ENCODE results near the gene ASPHD2. TPM values are rescaled to one million over a fixed set of nuclear protein-coding genes. Genes with fewer than 3 reads are reported as not detected.

The ASPHD2 gene
- polyA plus RNA-seq, 1 of the 3 experiments (the other 2 are of a cell fraction): 2.2 TPM

- CTCF ChIA-PET: interaction anchor here (0.9 to 2.1 kb wide), 7 partner anchors 18 to 186 kb away, joined by 3 to 17 read pairs (median 5); no protein-coding TSS in a partner anchor
- Histone ChIP-seq H3K9ac (0 out of 2 replicates have a peak overlapping the region, but pooled peaks have one; percentile 12), H3K27ac (ENCODE audit: low read depth in 2 of 2, low read length in 1 of 2) (no peak overlapping the region), H3K4me3 (ENCODE audit: low read depth in 2 of 2, low read length in 1 of 2) (0 out of 4 replicates have a peak overlapping the region, but pooled peaks of 1 of the 2 experiments have one; percentile 14), H3K9me3 (no peaks in the 10 kb centered on the region), H3K4me1 (ENCODE audit: control insufficient read depth in 1 of 2, insufficient read depth in 2 of 2, low read depth in 1 of 2, low read length in 1 of 2) (peaks cover 4 to 17% of the 10 kb centered on the region in 2 experiments; a peak in 3 of 4 replicates), H4K20me1 (ENCODE audit: insufficient read depth) (no peaks in the 10 kb centered on the region), H3K79me2 (ENCODE audit: insufficient read depth) (peaks cover 59% of the 10 kb centered on the region), H3F3A (replicated peaks; ENCODE audit: insufficient read depth) (no peaks in the 10 kb centered on the region), H3K4me2 (peak overlapping the region; percentile 50; the same call in 1 of the 2 replicates), H3K36me3 (replicated peaks in 1 of 2; ENCODE audit: control insufficient read depth in 1 of 2, insufficient read depth in 2 of 2, low read length in 1 of 2) (peaks cover 13 to 21% of the 10 kb centered on the region in 2 experiments), H3K27me3 (ENCODE audit: insufficient read depth) (no peaks in the 10 kb centered on the region), H3K9me2 (no peaks in the 10 kb centered on the region), H2AFZ (ENCODE audit: low read depth) (no peak overlapping the region)
- no peak for TF ChIP-seq EP300 (IDR thresholded peaks at IDR 0.05; ENCODE audit: borderline replicate concordance in 1 of 2, low read depth in 1 of 2, low read length in 1 of 2)
- TF ChIP-seq TCF12 (IDR thresholded peaks at IDR 0.05): no peak
- no peak for TF ChIP-seq TEAD4 (IDR thresholded peaks at IDR 0.05; ENCODE audit: borderline replicate concordance, insufficient read depth)
- 75% methylated on average over 12 of the region's 12 CpGs for WGBS (ENCODE audit: low lambda C conversion rate)
- POLR2A ChIA-PET: interaction anchor here (0.6 kb wide), 2 partner anchors 13 to 74 kb away, joined by 3 to 5 read pairs; no protein-coding TSS in a partner anchor
- no peak for DNase-seq
Measured at GRCh38 chr22:26479043-26479791, 50.2 kb downstream of the ASPHD2 start.

DNA sequence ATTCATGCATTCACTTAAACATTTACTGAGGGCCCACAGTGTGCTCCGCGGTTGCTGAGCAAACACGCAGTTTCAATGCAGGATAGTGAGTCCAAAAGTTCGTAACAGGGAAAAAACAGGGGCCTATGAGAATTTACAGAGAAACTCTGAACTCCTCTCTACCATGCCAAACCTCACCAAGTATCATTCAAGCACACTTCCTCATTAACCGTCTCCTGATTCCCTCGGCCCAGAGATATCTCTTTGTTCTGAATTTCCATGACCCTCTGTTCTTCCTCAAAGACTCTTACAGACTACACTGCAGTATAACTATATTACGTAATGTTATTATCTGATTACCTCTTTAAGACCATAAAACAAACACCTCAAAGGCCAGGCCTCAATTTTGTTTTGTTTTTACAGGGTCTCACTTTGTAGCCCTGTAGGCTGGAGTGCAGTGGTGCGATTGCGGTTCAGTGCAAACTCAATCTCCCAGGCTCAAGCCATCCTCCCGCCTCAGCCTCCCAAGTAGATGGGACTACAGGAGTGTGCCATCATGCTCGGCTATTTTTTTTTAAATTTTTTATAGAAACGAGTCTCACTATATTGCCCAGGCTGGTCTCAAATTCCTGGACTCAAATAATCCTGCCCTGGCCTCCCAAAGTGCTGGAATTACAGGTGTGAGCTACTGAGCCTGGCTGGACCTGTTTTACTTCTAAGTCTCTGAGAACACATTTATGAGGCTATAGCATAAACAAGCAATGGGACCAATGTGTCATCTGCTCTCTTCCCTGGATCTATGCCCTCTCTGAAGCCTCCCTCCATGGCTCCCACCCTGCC, 50.9 kb downstream of the ASPHD2 start:
- Histone ChIP-seq H3K9me3 (no peaks in the 10 kb centered on the region), H3K4me1 (ENCODE audit: control insufficient read depth in 1 of 2, insufficient read depth in 2 of 2, low read depth in 1 of 2, low read length in 1 of 2) (peaks cover 4 to 25% of the 10 kb centered on the region in 2 experiments; a peak in 3 of 4 replicates), H4K20me1 (ENCODE audit: insufficient read depth) (no peaks in the 10 kb centered on the region), H3K9me2 (no peaks in the 10 kb centered on the region), H3K27ac (ENCODE audit: low read depth in 2 of 2, low read length in 1 of 2) (no peak overlapping the region), H3K4me2 (peak overlapping the region; percentile 50; the same call in 1 of the 2 replicates), H3K36me3 (replicated peaks in 1 of 2; ENCODE audit: control insufficient read depth in 1 of 2, insufficient read depth in 2 of 2, low read length in 1 of 2) (peaks cover 13 to 16% of the 10 kb centered on the region in 2 experiments), H3F3A (replicated peaks; ENCODE audit: insufficient read depth) (no peaks in the 10 kb centered on the region), H3K27me3 (ENCODE audit: insufficient read depth) (no peaks in the 10 kb centered on the region), H3K79me2 (ENCODE audit: insufficient read depth) (peaks cover 67% of the 10 kb centered on the region), H3K4me3 (ENCODE audit: low read depth in 2 of 2, low read length in 1 of 2) (0 out of 4 replicates have a peak overlapping the region, but pooled peaks of 1 of the 2 experiments have one; percentile 14), H3K9ac (0 out of 2 replicates have a peak overlapping the region, but pooled peaks have one; percentile 12), H2AFZ (ENCODE audit: low read depth) (no peak overlapping the region)
- DNase-seq: no peak
- CTCF ChIA-PET: interaction anchor here (1.2 to 2.1 kb wide), 7 partner anchors 19 to 167 kb away, joined by 3 to 17 read pairs (median 5); no protein-coding TSS in a partner anchor
- WGBS (ENCODE audit: low lambda C conversion rate): 82% methylated on average over 12 of the region's 12 CpGs
- POLR2A ChIA-PET: interaction anchor here (0.6 kb wide), 1 partner anchor 12 kb away, joined by 3 read pairs; no protein-coding TSS in a partner anchor
- TF ChIP-seq MEF2A (IDR thresholded peaks at IDR 0.05; ENCODE audit: borderline replicate concordance, low read depth): no peak

DNA sequence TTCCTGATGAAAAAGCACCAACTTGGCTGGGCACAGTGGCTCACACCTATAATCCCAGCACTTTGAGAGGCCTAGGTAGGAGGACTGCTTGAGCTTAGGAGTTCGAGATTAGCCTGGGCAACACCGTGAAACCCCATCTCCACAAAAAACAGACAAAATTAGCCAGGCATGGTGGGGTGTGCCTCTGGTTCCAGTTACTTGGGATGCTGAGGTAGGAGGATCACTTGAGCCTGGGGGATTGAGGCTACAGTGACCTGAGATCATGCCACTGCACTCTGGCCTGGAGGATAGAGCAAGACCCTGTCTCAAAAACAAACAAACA, 51.5 kb downstream of the ASPHD2 start:
- H3K27ac ChIP-seq (ENCODE audit: low read depth in 2 of 2, low read length in 1 of 2): no peak overlapping the region
- no peaks in the 10 kb centered on the region for H4K20me1 ChIP-seq (ENCODE audit: insufficient read depth)
- peak overlapping the region; percentile 50; the same call in 1 of the 2 replicates for H3K4me2 ChIP-seq
- peaks cover 71% of the 10 kb centered on the region for H3K79me2 ChIP-seq (ENCODE audit: insufficient read depth)
- H3K4me1 ChIP-seq (ENCODE audit: control insufficient read depth in 1 of 2, insufficient read depth in 2 of 2, low read depth in 1 of 2, low read length in 1 of 2): peaks cover 4 to 27% of the 10 kb centered on the region in 2 experiments; a peak in 3 of 4 replicates
- H3K9ac ChIP-seq: no peak overlapping the region
- H3F3A ChIP-seq (replicated peaks; ENCODE audit: insufficient read depth): no peaks in the 10 kb centered on the region
- no peak for DNase-seq
- no peaks in the 10 kb centered on the region for H3K27me3 ChIP-seq (ENCODE audit: insufficient read depth)
- WGBS (ENCODE audit: low lambda C conversion rate): 100% methylated on average over 2 of the region's 2 CpGs
- no peaks in the 10 kb centered on the region for H3K9me2 ChIP-seq
- H3K4me3 ChIP-seq (ENCODE audit: low read depth in 2 of 2, low read length in 1 of 2): no peak overlapping the region
- H3K9me3 ChIP-seq: no peaks in the 10 kb centered on the region
- no peak overlapping the region for H2AFZ ChIP-seq (ENCODE audit: low read depth)
- POLR2A ChIA-PET: no interaction called here
- CTCF ChIA-PET: interaction anchor here (1.1 to 2.1 kb wide), 5 partner anchors 15 to 167 kb away, joined by 3 to 5 read pairs (median 4); no protein-coding TSS in a partner anchor
- peaks cover 13 to 15% of the 10 kb centered on the region in 2 experiments for H3K36me3 ChIP-seq (replicated peaks in 1 of 2; ENCODE audit: control insufficient read depth in 1 of 2, insufficient read depth in 2 of 2, low read length in 1 of 2)
- TF ChIP-seq POLR2AphosphoS5 (IDR thresholded peaks at IDR 0.05; ENCODE audit: low read depth, low read length) (no peak), IRF3 (IDR thresholded peaks at IDR 0.05; ENCODE audit: low read depth, low read length) (no peak), NFIC (IDR thresholded peaks at IDR 0.05; ENCODE audit: borderline replicate concordance) (no peak), TAF1 (IDR thresholded peaks at IDR 0.05; ENCODE audit: borderline replicate concordance, low read depth, low read length) (no peak), GABPA (IDR thresholded peaks at IDR 0.05; ENCODE audit: low read depth) (no peak), SMC3 (IDR thresholded peaks at IDR 0.05; ENCODE audit: low read depth, low read length) (no peak), FOSL2 (IDR thresholded peaks at IDR 0.05; ENCODE audit: borderline replicate concordance, low read depth) (no peak), RXRA (IDR thresholded peaks at IDR 0.05; ENCODE audit: borderline replicate concordance, low read depth) (no peak), RAD21 (IDR thresholded peaks at IDR 0.05; ENCODE audit: low read length) (no peak)
- TF ChIP-seq, protein P1, sequence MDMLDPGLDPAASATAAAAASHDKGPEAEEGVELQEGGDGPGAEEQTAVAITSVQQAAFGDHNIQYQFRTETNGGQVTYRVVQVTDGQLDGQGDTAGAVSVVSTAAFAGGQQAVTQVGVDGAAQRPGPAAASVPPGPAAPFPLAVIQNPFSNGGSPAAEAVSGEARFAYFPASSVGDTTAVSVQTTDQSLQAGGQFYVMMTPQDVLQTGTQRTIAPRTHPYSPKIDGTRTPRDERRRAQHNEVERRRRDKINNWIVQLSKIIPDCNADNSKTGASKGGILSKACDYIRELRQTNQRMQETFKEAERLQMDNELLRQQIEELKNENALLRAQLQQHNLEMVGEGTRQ (IDR thresholded peaks at IDR 0.05; ENCODE audit: borderline replicate concordance, low read depth, low read length): no peak

All from SK-N-SH (cell line).